Bronchial epithelial cell (primary cell): ENCODE data around the gene CRYGA. TPM values are rescaled to one million over a fixed set of nuclear protein-coding genes. Genes with fewer than 3 reads are reported as not detected.

ENCODE experiments used
- DNase-seq: peaks from one replicate; pipeline ENCODE4 v3.0.0-alpha.2; 2010; ENCODE audit warnings: low read depth
- FAIRE-seq: peaks from 2 replicates; lab custom pipeline; 2011; peaks lifted over from hg19 to GRCh38; lab: Jason Lieb, UNC
- H3K27me3 ChIP-seq: 2 replicates; pipeline ENCODE4 v1.5.1; 2011; ENCODE audit warnings: low read length; ENCODE audit not compliant: control insufficient read depth, insufficient read depth
- H3K36me3 ChIP-seq: 2 replicates; pipeline ENCODE4 v1.5.1; 2011; ENCODE audit warnings: low read length; ENCODE audit not compliant: control insufficient read depth, insufficient read depth
- H3K4me3 ChIP-seq: 2 replicates; pipeline ENCODE4 v1.5.1; 2011; ENCODE audit warnings: mild to moderate bottlenecking, low read depth, low read length, control low read depth
- total RNA-seq: library from RNA; depleted of rRNA; stranded (reverse); fragments of >200 nt; gene quantifications from 2 replicates; pipeline ENCODE4 v1.2.1, GENCODE V29; 2014
- TF ChIP-seq, protein P1 (sequence below): IDR thresholded peaks from 2 replicates; pipeline ENCODE4 v1.5.1; 2011; ENCODE audit warnings: mild to moderate bottlenecking, moderate library complexity, low read length, control low read depth, inconsistent platforms; ENCODE audit not compliant: insufficient read depth, severe bottlenecking

CRYGA gene
- total RNA-seq, 1 donor from 2014 or later, result not detected

DNA sequence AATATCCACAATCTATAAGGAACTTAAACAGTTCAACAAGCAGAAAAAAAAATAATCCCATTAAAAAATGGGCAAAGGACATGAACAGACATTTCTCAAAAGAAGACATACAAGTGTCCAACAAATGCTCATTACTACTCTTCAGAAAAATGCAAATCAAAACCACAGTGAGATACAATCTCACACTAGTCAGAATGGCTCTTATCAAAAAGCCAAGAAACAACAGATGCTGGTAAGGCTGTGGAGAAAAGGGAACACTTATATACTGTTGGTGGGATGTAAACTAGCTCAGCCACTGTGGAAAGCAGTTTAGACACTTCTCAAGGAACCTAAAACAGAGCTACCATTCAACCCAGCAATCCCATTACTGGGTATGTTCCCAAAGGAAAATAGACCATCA, 10.2 kb downstream of the CRYGA start:
- no peak overlapping the region for H3K4me3 ChIP-seq
- no peak for FAIRE-seq
- no peaks in the 10 kb centered on the region for H3K27me3 ChIP-seq
- H3K36me3 ChIP-seq, result no peaks in the 10 kb centered on the region
- TF ChIP-seq, protein P1, sequence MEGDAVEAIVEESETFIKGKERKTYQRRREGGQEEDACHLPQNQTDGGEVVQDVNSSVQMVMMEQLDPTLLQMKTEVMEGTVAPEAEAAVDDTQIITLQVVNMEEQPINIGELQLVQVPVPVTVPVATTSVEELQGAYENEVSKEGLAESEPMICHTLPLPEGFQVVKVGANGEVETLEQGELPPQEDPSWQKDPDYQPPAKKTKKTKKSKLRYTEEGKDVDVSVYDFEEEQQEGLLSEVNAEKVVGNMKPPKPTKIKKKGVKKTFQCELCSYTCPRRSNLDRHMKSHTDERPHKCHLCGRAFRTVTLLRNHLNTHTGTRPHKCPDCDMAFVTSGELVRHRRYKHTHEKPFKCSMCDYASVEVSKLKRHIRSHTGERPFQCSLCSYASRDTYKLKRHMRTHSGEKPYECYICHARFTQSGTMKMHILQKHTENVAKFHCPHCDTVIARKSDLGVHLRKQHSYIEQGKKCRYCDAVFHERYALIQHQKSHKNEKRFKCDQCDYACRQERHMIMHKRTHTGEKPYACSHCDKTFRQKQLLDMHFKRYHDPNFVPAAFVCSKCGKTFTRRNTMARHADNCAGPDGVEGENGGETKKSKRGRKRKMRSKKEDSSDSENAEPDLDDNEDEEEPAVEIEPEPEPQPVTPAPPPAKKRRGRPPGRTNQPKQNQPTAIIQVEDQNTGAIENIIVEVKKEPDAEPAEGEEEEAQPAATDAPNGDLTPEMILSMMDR, result no peak
- no peak for DNase-seq

DNA sequence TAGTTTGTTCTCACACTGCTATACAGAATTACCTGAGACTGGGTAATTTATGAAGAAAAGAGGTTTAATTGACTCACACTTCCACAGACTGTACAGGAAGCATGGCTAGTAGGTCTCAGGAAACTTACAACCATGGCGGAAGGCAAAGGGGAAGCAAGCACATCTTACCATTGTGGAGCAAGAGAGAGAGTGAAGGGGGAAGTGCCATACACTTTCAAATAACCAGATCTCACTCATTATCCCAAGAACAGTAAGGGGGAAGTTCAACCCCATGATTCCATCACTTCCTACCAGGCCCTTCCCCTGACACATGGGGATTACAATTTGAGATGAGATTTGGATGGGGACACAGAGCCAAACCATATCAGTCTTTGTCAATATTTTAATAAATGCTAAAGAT, 12.4 kb downstream of the CRYGA start:
- peaks cover 2% of the 10 kb centered on the region for H3K27me3 ChIP-seq
- DNase-seq, result no peak
- H3K36me3 ChIP-seq, result no peaks in the 10 kb centered on the region
- TF ChIP-seq, protein P1, result no peak
- FAIRE-seq, result no peak
- no peak overlapping the region for H3K4me3 ChIP-seq

GRCh38 chr2:208150094-208150493, 13.3 kb downstream of the CRYGA start:
- Histone ChIP-seq H3K36me3 (no peaks in the 10 kb centered on the region), H3K27me3 (peaks cover 2% of the 10 kb centered on the region), H3K4me3 (no peak overlapping the region)
- TF ChIP-seq, protein P1, result no peak
- DNase-seq, result no peak
- FAIRE-seq, result no peak

GRCh38 chr2:208148803-208149202, 14.6 kb downstream of the CRYGA start:
- Histone ChIP-seq H3K27me3 (peaks cover 2% of the 10 kb centered on the region), H3K4me3 (no peak overlapping the region), H3K36me3 (no peaks in the 10 kb centered on the region)
- DNase-seq (no peak), FAIRE-seq (no peak)
- TF ChIP-seq, protein P1, result no peak

DNA sequence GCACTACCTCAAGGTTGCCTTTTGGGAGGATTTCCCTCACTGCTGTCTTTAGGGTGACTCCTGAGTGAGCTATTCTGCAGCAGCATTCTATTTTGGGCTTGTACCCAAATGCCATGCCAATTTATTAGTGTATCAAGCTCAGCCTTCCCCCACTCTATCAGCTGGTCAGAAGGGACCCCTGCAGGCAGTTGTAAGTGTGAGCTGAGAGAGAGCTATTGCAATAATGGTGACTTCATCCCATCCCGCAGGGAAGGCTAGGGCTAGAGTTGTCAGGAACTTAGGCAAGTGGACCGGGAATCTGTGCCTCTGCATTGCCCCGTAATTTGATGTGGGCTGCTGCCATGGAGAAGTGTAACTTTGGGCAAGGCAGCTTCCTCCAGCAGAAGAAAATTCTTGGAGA, 15.6 kb downstream of the CRYGA start:
- Histone ChIP-seq H3K27me3 (peaks cover 2% of the 10 kb centered on the region), H3K4me3 (no peak overlapping the region), H3K36me3 (no peaks in the 10 kb centered on the region)
- no peak for FAIRE-seq
- no peak for DNase-seq
- TF ChIP-seq, protein P1, result no peak

DNA sequence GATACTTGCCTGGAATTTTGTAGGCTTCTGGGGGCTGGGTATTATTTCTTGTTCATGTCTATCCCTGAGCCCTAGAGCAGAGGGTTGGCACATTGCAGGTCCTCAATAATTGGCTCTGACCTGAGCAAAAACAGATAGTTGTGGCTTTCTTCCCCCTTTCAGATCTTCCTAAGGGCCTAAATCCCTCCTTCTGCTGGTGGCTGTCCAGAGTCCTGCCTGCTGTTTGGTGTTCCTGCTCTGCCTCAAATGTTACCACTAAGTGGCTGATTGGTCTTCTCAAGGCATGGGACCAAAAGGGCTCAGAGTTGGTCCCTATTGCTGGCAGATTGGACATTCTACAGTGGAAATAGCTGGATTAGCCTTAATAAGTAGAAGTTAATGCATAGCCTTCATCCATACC, 16.4 kb downstream of the CRYGA start:
- FAIRE-seq, result no peak
- TF ChIP-seq, protein P1, result no peak
- H3K4me3 ChIP-seq, result no peak overlapping the region
- H3K27me3 ChIP-seq, result peaks cover 2% of the 10 kb centered on the region
- no peak for DNase-seq
- no peaks in the 10 kb centered on the region for H3K36me3 ChIP-seq
